Measurements from ENCODE around the gene ZNF69. TPM values are rescaled to one million over a fixed set of nuclear protein-coding genes. Genes with fewer than 3 reads are reported as not detected.
"Not testable (repeated sequence)": the region's sequence is repeated elsewhere in the genome, so short reads cannot be mapped to it uniquely, and the experiment has no call there.

The ZNF69 gene
- total RNA-seq, 1 experiment from 2014 or later, result 6.4 TPM

DNA sequence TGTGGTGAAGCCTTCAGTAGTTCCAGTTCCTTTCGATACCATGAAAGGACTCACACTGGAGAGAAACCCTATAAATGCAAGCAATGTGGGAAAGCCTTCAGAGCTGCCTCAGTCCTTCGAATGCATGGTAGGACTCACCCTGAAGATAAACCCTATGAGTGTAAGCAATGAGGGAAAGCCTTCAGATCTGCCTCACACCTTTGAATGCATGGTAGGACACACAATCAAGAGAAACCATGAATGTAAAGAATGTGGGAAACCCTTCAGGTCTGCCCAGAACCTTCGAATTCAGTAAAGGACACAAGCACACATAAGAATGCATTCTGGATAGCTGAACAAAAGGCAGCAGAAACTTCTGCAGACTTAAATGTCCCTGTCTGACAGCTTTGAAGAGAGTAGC lies 18.3 kb downstream of the ZNF69 start:
- POLR2A ChIA-PET, result no interaction called here
- CTCF ChIA-PET, result no interaction called here

DNA sequence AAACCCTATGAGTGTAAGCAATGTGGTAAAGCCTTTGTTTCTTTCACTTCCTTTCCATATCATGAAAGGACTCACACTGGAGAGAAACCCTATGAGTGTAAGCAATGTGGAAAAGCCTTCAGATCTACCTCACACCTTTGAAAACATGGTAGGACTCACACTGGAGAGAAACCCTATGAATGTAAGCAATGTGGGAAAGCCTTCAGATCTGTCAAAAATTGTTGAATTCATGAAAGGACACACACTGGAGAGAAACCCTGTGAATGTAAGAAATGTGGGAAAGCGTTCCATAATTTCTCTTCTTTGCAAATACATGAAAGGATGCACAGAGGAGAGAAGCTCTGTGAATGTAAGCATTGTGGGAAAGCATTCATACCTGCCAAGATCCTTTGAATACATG lies 24.4 kb downstream of the ZNF69 start:
- H3K36me3 Mint-ChIP-seq (ENCODE audit: insufficient read depth, unreplicated experiment); H3K4me3 Mint-ChIP-seq (ENCODE audit: unreplicated experiment); H3K4me1 Mint-ChIP-seq (ENCODE audit: low read depth, unreplicated experiment); H3K9me3 ChIP-seq; H3K36me3 ChIP-seq (ENCODE audit: control insufficient read depth, insufficient read depth, low read length); H3K4me3 ChIP-seq (ENCODE audit: low read depth, low read length); CTCF ChIA-PET; DNase-seq; H3K27me3 Mint-ChIP-seq (ENCODE audit: insufficient read depth, unreplicated experiment); POLR2A ChIA-PET; H3K27me3 ChIP-seq (replicated peaks; ENCODE audit: control insufficient read depth, insufficient read depth, low read length); H3K27ac Mint-ChIP-seq (ENCODE audit: unreplicated experiment); H3K4me1 ChIP-seq; intact Hi-C loops (cut with micrococcal nuclease; ENCODE audit: unreplicated experiment); BruUV-seq (replicated peaks): not testable (repeated sequence)
- H3K9me3 Mint-ChIP-seq (ENCODE audit: unreplicated experiment), result peaks cover 15% of the 10 kb centered on the region

More for the DNA sequence above, 18.3 kb downstream of the ZNF69 start:
- H3K4me3 ChIP-seq (ENCODE audit: low read depth, low read length), result no peak overlapping the region
- Mint-ChIP-seq H3K27me3 (ENCODE audit: insufficient read depth, unreplicated experiment) (no peaks in the 10 kb centered on the region), H3K36me3 (ENCODE audit: insufficient read depth, unreplicated experiment) (peaks cover 36% of the 10 kb centered on the region), H3K4me3 (ENCODE audit: unreplicated experiment) (no peak overlapping the region), H3K4me1 (ENCODE audit: low read depth, unreplicated experiment) (no peaks in the 10 kb centered on the region), H3K9me3 (ENCODE audit: unreplicated experiment) (peaks cover 21% of the 10 kb centered on the region), H3K27ac (ENCODE audit: unreplicated experiment) (no peak overlapping the region)
- no peaks in the 10 kb centered on the region for H3K4me1 ChIP-seq
- BruUV-seq (replicated peaks), result no TSS peak
- peaks cover 5% of the 10 kb centered on the region for H3K36me3 ChIP-seq (ENCODE audit: control insufficient read depth, insufficient read depth, low read length)
- no peak for DNase-seq
- peaks cover 10% of the 10 kb centered on the region; the same call in 1 of the 2 replicates for H3K9me3 ChIP-seq
- no peaks in the 10 kb centered on the region for H3K27me3 ChIP-seq (replicated peaks; ENCODE audit: control insufficient read depth, insufficient read depth, low read length)
- intact Hi-C loops (cut with micrococcal nuclease; ENCODE audit: unreplicated experiment), result no loop called here
- TF ChIP-seq, protein P1, sequence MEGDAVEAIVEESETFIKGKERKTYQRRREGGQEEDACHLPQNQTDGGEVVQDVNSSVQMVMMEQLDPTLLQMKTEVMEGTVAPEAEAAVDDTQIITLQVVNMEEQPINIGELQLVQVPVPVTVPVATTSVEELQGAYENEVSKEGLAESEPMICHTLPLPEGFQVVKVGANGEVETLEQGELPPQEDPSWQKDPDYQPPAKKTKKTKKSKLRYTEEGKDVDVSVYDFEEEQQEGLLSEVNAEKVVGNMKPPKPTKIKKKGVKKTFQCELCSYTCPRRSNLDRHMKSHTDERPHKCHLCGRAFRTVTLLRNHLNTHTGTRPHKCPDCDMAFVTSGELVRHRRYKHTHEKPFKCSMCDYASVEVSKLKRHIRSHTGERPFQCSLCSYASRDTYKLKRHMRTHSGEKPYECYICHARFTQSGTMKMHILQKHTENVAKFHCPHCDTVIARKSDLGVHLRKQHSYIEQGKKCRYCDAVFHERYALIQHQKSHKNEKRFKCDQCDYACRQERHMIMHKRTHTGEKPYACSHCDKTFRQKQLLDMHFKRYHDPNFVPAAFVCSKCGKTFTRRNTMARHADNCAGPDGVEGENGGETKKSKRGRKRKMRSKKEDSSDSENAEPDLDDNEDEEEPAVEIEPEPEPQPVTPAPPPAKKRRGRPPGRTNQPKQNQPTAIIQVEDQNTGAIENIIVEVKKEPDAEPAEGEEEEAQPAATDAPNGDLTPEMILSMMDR (IDR thresholded peaks at IDR 0.05; ENCODE audit: insufficient read depth in 1 of 2, low read depth in 1 of 2, low read length in 1 of 2, severe bottlenecking in 1 of 2, unreplicated experiment in 1 of 2), result no peak

DNA sequence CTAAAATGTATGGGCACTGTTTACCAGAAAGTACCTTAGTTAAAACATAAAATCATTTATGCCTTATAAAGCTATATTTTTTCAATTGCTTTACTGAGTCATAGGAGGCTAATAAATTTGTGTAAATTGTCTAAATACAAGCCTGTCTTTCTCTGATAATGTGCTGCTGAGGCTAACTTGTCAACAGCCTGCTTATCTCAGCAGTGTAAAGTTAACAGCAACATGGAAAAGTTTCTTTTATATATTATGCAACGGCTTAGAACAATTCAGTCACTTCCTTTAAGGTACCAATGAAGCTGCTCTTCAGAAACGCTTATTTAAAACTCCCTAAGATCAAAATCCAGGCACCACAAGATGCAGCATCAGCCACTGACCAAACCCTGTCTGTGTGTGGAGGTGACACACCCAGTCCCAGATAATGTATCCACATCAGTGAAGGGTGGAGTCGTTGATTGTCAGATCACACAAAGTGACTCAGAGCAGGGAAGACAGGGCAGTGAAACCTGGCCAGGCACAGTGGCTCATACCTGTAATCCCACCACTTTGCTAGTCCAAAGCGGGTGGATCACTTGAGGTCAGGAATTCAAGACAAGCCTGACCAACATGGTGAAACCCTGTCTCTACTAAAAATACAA lies 27.0 kb downstream of the ZNF69 start:
- H3K27me3 ChIP-seq (replicated peaks; ENCODE audit: control insufficient read depth, insufficient read depth, low read length); H3K36me3 Mint-ChIP-seq (ENCODE audit: insufficient read depth, unreplicated experiment); BruUV-seq (replicated peaks); H3K36me3 ChIP-seq (ENCODE audit: control insufficient read depth, insufficient read depth, low read length); H3K4me3 Mint-ChIP-seq (ENCODE audit: unreplicated experiment); DNase-seq; POLR2A ChIA-PET; intact Hi-C loops (cut with micrococcal nuclease; ENCODE audit: unreplicated experiment); H3K4me1 Mint-ChIP-seq (ENCODE audit: low read depth, unreplicated experiment); H3K27me3 Mint-ChIP-seq (ENCODE audit: insufficient read depth, unreplicated experiment); H3K9me3 Mint-ChIP-seq (ENCODE audit: unreplicated experiment); H3K9me3 ChIP-seq; CTCF ChIA-PET; H3K4me1 ChIP-seq; H3K27ac Mint-ChIP-seq (ENCODE audit: unreplicated experiment); H3K4me3 ChIP-seq (ENCODE audit: low read depth, low read length): not testable (repeated sequence)

DNA sequence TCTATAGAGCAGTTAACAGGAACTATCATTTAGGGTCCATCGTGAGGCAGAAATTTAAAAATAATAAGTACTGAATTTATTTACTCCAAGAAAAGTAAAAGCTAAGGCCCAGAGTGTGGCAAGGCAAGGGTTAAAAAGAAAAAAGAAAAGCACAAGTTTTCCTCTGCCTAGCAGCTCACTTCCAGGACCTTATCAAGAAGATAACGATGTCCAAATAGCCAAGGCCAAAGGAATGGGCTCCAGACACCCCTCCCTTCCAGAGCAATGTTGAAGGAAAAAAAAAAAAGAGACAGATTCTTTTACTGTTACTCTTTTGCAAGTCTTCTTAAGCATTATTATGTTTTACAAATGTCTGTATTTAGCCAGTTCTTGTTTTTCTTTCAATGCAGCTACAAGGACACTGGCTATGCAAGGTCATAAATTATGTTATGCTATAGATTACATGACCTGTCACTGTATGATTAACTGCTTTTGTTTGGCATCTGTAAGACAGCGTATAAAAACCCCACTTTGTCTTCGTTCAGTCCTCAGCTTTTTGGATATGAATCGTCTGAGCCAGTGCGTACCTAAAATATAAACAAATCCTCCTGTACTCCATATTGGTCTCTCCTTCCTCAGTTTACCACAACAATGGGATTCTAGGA lies 34.4 kb downstream of the ZNF69 start:
- no peaks in the 10 kb centered on the region for H3K27me3 Mint-ChIP-seq (ENCODE audit: insufficient read depth, unreplicated experiment)
- peaks cover 10% of the 10 kb centered on the region for H3K9me3 Mint-ChIP-seq (ENCODE audit: unreplicated experiment)
- ChIA-PET CTCF (interaction anchor here (0.7 to 3.9 kb wide), 3 partner anchors 67 to 219 kb away, joined by 3 to 37 read pairs (median 9); partner anchors contain the start of gene ZNF20), POLR2A (no interaction called here)
- no peaks in the 10 kb centered on the region for H3K36me3 ChIP-seq (ENCODE audit: control insufficient read depth, insufficient read depth, low read length)
- H3K4me1 Mint-ChIP-seq (ENCODE audit: low read depth, unreplicated experiment), result peaks cover 15% of the 10 kb centered on the region
- TF ChIP-seq, protein P1 (IDR thresholded peaks at IDR 0.05; ENCODE audit: insufficient read depth in 1 of 2, low read depth in 1 of 2, low read length in 1 of 2, severe bottlenecking in 1 of 2, unreplicated experiment in 1 of 2), result no peak
- intact Hi-C loops (cut with micrococcal nuclease; ENCODE audit: unreplicated experiment), result loop anchor here (1.0 to 5.0 kb wide), 3 partner anchors 41 to 630 kb away; partner anchors contain the start of gene ZNF564
- H3K4me3 ChIP-seq (ENCODE audit: low read depth, low read length), result no peak overlapping the region
- DNase-seq, result peak; percentile 43 to 48
- H3K4me1 ChIP-seq, result peaks cover 12% of the 10 kb centered on the region
- H3K27me3 ChIP-seq (replicated peaks; ENCODE audit: control insufficient read depth, insufficient read depth, low read length), result no peaks in the 10 kb centered on the region
- H3K9me3 ChIP-seq, result no peaks in the 10 kb centered on the region
- H3K4me3 Mint-ChIP-seq (ENCODE audit: unreplicated experiment), result no peak overlapping the region
- H3K27ac Mint-ChIP-seq (ENCODE audit: unreplicated experiment), result no peak overlapping the region
- no TSS peak for BruUV-seq (replicated peaks)
- H3K36me3 Mint-ChIP-seq (ENCODE audit: insufficient read depth, unreplicated experiment), result peaks cover 19% of the 10 kb centered on the region

Measured in Caco-2 (cell line).